ENCODE measurements around the gene KCNJ9. TPM values are rescaled to one million over a fixed set of nuclear protein-coding genes. Genes with fewer than 3 reads are reported as not detected.

Gene KCNJ9
- total RNA-seq, 3 donors from 2014 or later, result 0.47 TPM; not detected in 2

DNA sequence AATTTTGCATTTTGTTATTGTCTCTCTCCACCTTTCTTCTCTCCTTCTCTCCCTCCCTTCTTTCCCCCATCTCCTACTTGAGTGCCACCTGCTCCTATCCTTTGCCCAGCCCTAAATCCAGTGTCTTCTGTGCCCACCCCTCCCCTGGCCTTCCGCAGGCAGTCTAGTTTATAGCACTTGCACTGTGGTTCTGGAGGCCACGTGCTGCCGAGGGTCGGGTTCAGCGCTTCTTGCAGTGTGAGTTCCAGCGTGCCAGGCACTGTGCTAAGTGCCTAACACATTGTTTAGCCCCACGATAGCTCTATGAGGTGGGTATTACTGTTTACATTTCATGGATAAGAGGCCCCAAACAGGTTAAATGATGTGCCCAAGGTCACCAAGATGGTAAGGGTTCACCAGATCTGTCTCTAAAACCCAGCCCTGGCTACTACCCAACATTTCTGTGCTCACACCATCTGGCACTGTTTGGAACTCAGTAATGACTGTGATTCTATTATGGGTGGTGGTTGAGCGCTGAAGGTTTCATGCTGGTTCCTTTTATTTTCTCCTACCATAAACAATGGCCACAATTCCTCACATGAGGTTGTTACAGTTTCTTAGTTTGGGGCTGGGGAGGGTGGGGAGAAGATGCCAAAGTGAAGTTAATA lies 56.0 kb downstream of the KCNJ9 start:
- TF ChIP-seq, protein P1, sequence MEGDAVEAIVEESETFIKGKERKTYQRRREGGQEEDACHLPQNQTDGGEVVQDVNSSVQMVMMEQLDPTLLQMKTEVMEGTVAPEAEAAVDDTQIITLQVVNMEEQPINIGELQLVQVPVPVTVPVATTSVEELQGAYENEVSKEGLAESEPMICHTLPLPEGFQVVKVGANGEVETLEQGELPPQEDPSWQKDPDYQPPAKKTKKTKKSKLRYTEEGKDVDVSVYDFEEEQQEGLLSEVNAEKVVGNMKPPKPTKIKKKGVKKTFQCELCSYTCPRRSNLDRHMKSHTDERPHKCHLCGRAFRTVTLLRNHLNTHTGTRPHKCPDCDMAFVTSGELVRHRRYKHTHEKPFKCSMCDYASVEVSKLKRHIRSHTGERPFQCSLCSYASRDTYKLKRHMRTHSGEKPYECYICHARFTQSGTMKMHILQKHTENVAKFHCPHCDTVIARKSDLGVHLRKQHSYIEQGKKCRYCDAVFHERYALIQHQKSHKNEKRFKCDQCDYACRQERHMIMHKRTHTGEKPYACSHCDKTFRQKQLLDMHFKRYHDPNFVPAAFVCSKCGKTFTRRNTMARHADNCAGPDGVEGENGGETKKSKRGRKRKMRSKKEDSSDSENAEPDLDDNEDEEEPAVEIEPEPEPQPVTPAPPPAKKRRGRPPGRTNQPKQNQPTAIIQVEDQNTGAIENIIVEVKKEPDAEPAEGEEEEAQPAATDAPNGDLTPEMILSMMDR (IDR thresholded peaks at IDR 0.05), result no peak
- ATAC-seq (no peak), DNase-seq (no peak)
- no peaks in the 10 kb centered on the region for H3K9me3 ChIP-seq
- H3K4me1 ChIP-seq (ENCODE audit: low read depth), result no peaks in the 10 kb centered on the region
- intact Hi-C loops (cut with DNase I, micrococcal nuclease), result no loop called here
- no peaks in the 10 kb centered on the region for H3K36me3 ChIP-seq (ENCODE audit: low read depth)
- no peak overlapping the region for H3K4me3 ChIP-seq

DNA sequence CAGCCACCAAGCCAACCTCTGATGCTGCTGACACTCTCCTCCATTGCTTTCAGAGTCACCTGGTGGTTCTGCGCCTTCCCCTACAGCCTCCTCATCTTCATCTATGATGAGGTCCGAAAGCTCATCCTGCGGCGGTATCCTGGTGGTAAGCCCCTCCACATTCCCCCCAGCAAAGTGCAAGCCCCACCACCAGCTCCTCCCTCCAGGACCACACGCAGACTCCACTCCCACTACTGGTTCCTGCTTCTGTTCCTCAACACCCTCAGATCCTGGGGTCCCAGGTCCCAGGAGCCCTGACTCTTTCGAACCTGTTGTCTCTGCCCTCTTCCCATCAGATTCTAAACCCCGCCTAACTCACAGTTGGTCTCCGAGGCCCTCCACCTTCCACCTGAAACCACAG lies 58.5 kb downstream of the KCNJ9 start:
- DNase-seq (no peak), ATAC-seq (no peak)
- TF ChIP-seq, protein P1 (IDR thresholded peaks at IDR 0.05), result no peak
- intact Hi-C loops (cut with DNase I, micrococcal nuclease), result no loop called here
- H3K4me1 ChIP-seq (ENCODE audit: low read depth), result no peaks in the 10 kb centered on the region
- no peak overlapping the region for H3K4me3 ChIP-seq
- no peaks in the 10 kb centered on the region for H3K9me3 ChIP-seq
- H3K36me3 ChIP-seq (ENCODE audit: low read depth), result no peaks in the 10 kb centered on the region

Other genes with a start within 250 kb of the KCNJ9 start
- not detected for gene VSIG8, start 218.9 kb upstream of the KCNJ9 start, total RNA-seq
- under 1 TPM in 2 of 3 donors, not detected in 1; 0.36 to 0.57 TPM for gene CFAP45, start 181.4 kb upstream of the KCNJ9 start, total RNA-seq
- 100 to 1,000 TPM; 137 to 296 (median 264) TPM for gene TAGLN2, start 156.0 kb upstream of the KCNJ9 start, total RNA-seq
- gene IGSF9, start 135.9 kb upstream of the KCNJ9 start, total RNA-seq, result 10 to 100 TPM; 21.5 to 70.8 (median 25.9) TPM
- gene SLAMF9, start 127.3 kb upstream of the KCNJ9 start, total RNA-seq, result not detected
- gene PIGM, start 49.5 kb upstream of the KCNJ9 start, total RNA-seq, result 1 to 10 TPM; 5.0 to 6.3 (median 5.9) TPM
- under 1 TPM; 0.23 to 0.73 (median 0.27) TPM for gene KCNJ10, start 11.4 kb upstream of the KCNJ9 start, total RNA-seq
- gene IGSF8, start 17.1 kb downstream of the KCNJ9 start, total RNA-seq, result 10 to 100 TPM; 38.3 to 65.0 (median 39.1) TPM
- 100 to 1,000 TPM in 1 of 3 donors, 1 to 10 TPM in 2; 2.6 to 124 (median 4.0) TPM for gene ATP1A2, start 34.2 kb downstream of the KCNJ9 start, total RNA-seq
- gene ATP1A4, start 70.1 kb downstream of the KCNJ9 start, total RNA-seq, result under 1 TPM in 1 of 3 donors, not detected in 2; 0.16 TPM
- under 1 TPM in 2 of 3 donors, not detected in 1; 0.34 to 0.82 TPM for gene CASQ1, start 109.0 kb downstream of the KCNJ9 start, total RNA-seq
- gene PEA15, start 123.8 kb downstream of the KCNJ9 start, total RNA-seq, result 100 to 1,000 TPM in 1 of 3 donors, 10 to 100 TPM in 2; 31.6 to 125 (median 36.6) TPM
- gene DCAF8, start 181.0 kb downstream of the KCNJ9 start, total RNA-seq, result 100 to 1,000 TPM in 2 of 3 donors, 10 to 100 TPM in 1; 96.7 to 146 (median 123) TPM
- 10 to 100 TPM; 53.7 to 82.0 (median 76.3) TPM for gene PEX19, start 203.6 kb downstream of the KCNJ9 start, total RNA-seq

Measured in mucosa of descending colon (tissue), 3 donors.